Fibroblast of upper back skin (primary cell): ENCODE data around the gene CPLANE2.

Source experiments
- DNase-seq: peaks from one replicate; pipeline ENCODE4 v3.0.0-alpha.2; 2013

CPLANE2 gene

DNA sequence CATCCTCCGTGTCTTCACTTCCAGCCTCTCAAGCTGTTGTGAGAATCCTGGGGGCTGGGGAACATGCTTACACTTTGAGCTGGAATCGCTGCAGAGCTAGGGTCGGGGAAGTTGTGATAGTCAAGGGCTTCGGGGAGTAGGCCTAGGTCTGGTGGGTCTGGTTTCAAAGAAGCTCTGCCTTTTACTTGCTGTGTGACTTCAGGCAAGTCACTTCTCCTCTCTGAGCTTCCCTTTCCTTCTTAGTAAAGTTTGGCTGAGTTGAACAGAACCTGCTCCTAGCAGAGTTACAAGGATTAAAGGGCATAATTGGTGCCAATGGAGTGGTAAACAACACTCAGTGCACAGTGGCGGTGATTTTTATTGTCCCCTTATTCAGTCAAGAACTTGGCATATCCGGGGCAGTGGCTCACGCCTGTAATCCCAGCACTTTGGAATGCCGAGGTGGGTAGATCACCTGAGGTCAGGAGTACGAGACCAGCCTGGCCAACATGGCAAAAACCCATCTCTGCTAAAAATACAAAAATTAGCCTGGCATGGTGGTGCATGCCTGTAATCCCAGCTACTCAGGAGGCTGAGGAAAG is 50.2 kb downstream of the CPLANE2 start:
- no peak for DNase-seq

DNA sequence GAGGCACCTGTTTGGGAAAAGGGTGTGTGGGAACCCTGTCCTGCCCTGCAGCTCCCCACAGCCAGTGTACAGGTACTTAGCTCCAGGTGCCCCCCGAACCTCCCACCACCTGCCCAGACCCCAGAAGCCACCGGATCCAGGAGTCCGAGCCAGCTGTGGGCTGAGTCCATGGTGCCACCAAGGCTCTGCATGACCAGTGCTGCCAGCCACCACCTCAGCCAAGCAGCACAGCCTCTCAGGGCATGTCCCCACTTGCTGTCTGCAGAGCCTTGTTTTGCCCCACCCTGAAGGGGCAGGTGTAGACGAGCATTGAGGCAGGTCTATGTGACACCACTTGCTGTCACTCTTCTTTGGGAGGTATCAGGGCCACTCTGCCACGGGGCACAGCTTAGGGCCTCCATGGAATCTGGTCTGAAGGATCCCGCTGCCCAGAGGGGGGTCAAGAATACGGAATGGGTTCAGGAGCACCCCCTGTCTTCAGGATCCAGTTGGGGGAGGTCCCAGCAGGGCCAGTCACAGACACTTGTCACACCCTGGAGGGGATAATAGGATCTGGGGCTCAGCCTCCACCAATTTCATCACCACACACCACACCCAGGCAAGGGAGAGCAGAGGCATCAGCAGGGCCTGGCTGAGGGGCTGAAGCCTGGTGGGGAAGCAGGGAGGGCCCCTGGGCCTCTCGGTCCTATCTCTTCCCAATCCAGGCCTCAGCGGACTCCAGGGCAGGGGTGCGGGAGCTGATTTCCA is 52.3 kb downstream of the CPLANE2 start:
- DNase-seq = no peak

- DNase-seq = no peak
Measured at GRCh38 chr1:16183765-16184556, 53.0 kb downstream of the CPLANE2 start.

GRCh38 chr1:16183179-16183578 is 53.8 kb downstream of the CPLANE2 start:
- peak; percentile 60 for DNase-seq

DNA sequence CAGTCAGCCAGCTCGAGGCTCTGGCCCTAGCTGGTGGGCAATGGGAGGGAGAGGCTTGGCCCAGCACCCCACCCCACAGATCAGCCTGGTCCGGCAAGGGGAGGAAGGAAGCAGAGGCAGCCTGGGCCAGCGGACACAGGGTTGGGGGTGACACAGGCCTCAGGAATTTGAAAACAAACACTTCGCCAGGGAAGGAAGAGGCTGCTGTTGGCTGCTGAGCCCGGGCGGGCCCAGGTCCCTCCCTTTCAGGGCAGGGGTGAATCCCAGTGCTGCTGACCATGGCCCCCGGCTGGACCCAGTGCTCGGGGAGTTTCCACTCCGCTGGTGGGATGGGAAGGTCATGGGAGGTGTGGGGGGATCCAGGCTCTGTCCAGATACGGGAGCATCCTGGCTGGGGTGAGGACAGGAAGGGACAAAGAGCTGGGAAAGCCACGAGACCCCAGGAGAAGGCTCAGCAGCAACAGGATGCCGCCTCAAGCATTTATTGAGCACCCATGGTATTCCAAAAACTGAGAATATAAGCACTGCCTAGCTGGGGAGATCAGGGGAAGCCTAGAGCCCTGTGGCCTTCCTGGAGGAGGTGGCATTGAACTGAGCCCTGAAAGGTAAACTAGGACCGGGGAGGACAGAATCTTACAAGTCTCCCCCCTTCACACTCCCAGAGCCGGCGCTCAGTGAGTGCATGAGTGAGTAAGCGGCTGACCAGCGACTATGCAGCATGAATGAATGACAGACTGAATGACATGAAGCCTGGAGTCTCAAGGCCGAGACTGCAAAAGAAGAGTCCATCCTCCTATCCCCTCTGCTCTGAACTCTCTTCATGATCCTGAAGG is 54.9 kb downstream of the CPLANE2 start:
- peak; percentile 91 for DNase-seq
